Dermis microvascular lymphatic vessel endothelial cell (primary cell): ENCODE data around the gene ARHGAP42. TPM values are rescaled to one million over a fixed set of nuclear protein-coding genes. Genes with fewer than 3 reads are reported as not detected.

ENCODE experiments used
- DNase-seq, 2 donors: peaks; one replicate each; pipeline versions ENCODE4 v3.0.0 to v3.0.0-alpha.2; 2010; ENCODE audit warnings: low read depth in 2 of 2
- total RNA-seq: library from RNA; depleted of rRNA; stranded (reverse); fragments of >200 nt; gene quantifications from 2 replicates; pipeline ENCODE4 v1.2.1, GENCODE V29; 2014

The ARHGAP42 gene
- total RNA-seq, 1 donor from 2014 or later, result 4.9 TPM

- peak; percentile 16 to 43 for DNase-seq
Observed at GRCh38 chr11:100682247-100682969, 4.7 kb upstream of the ARHGAP42 start.

GRCh38 chr11:100683126-100683525 lies 4.0 kb upstream of the ARHGAP42 start:
- DNase-seq, result no peak

DNA sequence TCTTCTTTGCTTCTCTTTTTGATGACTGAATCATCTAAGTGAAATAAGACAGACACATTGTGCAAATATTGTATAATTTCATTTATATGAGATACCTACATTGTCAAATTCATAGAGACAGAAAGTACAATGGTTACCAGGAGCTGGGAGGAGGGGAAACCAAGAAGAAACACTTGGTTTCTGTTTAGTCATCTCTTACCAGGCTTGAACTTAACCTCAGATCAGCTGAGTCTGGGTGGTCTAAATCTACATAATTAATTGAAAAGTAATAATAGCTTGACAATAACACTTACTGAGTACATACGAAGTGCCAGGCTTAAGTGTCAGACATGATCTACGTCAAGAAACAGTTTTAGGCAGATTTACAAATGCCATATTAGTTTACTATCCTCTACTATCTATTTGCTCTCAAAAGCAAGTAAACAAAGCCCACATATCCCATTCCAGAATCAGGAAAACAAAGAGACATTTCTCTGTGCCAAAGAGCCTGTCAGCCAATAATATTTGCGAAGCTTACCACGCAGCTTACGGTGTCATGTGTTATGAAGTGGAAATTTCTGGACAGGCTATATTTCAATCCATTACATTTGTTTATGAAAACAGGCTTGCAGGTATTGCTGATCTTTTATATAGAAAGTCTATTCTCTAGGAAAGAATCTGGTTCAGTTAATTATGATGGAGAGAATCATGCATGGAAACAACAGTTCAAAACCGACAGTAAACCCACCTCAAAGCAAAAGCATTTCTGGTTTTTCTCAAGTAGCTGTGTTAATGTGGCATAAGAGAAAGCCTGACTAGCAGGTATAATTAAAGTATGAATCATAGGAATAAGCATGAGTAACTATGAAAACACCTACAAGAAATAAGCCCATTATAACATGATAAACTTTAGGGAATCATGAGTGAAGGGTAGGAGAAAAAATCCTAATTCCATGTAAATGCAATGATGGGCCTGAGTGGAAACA lies 2.7 kb upstream of the ARHGAP42 start:
- DNase-seq, result peak in 1 of 2 donors; percentile 19

GRCh38 chr11:100686476-100687053 lies 523 bp upstream of the ARHGAP42 start:
- DNase-seq, result no peak

DNA sequence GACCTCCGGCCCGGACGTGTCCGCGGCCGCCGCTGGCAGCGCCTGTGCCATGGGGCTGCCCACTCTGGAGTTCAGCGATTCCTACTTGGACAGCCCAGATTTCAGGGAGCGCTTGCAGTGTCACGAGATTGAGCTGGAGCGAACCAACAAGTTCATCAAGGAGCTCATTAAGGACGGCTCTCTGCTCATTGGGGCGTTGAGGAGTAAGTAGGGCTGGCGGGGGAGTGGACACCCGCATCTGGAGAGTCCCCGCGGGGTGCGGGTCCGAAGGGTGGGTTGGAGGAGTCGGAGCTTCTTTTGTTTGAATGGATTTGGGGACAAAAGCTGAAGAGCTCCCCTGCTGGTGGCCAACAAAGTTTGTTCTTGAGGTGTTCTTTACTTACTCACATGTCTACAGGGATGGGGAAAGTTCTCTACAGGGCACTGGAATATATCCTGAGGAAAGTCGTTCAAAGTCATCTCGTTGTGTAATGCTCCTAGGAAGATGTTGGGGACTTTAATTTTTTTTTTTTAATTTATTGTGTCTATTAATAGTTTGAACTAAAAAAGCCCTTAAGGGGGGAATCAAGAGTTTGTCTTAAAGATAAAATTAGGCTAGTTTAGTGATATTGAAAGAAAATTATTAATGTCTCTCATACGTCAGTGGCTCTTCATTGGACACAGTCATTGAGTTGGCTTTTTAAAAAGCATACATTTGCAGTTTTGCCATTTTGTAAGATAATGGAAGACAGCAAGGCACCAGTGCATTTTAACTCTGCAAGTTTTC lies 725 bp downstream of the ARHGAP42 start:
- DNase-seq, result peak; percentile 52 to 84

DNA sequence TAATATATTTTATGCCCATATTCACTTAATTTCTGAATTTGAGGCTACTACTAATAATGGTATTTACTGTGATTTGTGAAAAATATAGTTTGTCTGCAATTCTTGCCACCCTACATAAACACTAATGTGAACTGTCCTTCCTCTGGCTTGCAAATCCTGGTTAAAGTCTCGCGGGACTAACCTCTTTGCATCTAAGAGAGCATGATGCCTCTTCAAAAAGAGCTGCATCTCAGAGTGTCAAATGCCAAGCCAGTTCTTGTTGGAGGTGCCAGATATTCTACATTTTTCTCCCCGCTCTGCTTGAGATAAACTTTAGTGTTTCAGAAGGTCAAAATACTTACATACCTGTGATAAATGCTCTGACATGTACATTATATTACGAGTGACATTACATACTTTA lies 2.1 kb downstream of the ARHGAP42 start:
- no peak for DNase-seq

- DNase-seq, result no peak
Observed at GRCh38 chr11:100691896-100692653, 5.0 kb downstream of the ARHGAP42 start.

DNA sequence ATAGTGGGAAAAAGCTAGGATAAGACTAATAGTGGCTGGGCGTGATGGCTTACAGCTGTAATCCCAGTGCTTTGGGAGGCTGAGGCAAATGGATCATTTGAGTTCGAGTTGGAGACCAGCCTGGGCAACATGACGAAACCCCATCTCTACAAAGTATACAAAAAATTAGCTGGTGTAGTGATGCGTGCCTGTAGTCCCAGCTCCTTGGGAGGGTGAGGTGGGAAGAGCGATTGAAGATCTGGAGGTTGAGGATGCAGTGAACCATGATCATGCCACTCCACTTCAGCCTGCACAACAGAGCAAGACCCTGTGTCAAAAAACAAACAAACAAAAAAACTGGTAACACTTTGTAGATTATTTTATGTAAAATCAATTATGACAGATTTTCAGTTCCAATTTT lies 8.8 kb downstream of the ARHGAP42 start:
- no peak for DNase-seq

GRCh38 chr11:100703139-100703538 lies 16.1 kb downstream of the ARHGAP42 start:
- no peak for DNase-seq

DNA sequence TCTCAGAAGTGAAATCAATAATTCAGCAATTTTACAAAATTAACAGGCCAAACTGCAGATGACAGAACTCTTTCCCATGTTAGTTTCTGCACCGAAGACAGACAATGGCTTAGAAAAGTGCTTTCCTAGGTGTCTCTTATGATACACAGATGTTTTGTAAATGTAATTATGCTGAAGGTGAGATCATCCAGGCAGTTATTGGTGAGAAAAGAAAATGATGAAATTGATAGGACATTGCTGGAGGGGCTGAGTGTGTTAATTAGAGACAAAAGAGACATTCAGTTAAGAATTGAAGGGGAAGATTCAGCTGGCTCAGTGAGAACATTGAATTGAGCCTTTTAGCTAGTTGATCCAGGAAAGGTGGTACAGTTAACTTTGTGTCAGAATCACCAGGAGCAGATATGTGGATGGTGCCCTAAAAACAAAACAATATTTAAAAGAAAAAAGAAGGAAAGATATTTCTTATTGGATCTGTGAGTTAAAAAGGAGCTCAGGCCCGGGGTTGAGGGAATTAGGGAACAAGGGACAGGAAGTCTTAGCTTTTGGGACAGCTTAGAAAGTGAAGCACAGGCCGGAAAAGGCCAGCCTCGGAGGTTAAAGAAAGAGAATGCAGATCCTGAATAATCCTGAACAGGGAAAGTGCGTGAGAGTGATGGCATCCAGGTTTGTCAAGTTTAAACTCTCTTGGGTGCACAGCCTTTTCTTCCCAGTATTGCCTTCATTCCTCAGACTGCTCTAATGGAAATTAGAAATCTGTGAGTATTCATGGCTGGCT lies 16.9 kb downstream of the ARHGAP42 start:
- no peak for DNase-seq

DNA sequence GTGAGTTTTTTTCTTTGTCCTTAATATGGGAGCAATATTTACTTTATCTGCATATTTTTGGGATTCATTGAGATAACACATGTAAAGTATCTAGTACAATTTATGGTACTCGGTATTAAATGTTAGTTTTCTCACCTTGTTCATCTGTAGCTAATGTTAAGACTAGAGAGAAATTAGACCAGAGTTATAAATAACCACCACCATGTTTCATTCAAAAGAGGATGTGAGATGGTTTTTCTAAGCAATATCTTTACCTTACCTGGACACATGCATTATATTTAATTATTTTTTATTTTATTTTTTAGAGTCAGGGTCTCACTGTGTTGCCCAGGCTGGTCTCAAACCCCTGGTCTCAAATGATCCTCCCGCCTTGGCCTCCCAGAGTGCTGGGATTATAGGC lies 18.4 kb downstream of the ARHGAP42 start:
- no peak for DNase-seq

DNA sequence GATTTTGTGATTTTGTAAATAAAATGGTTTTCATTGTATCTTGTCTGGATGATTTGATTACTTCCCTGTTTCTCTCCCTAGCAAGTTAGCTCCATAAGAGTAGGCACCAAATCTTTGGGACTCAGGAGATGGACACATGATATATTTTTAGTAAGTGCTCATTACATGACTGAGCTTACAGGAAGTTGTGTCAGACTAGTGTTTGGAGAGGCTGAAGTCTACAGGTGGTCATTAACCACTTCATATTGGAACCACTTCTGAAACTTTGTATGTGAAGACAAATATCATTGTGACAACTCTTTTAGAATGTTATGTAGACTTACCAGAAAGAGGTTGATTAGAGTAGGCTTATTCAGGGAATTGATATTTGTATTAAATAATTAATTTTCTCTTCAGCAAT lies 19.1 kb downstream of the ARHGAP42 start:
- DNase-seq, result no peak

GRCh38 chr11:100709233-100709957 lies 22.3 kb downstream of the ARHGAP42 start:
- peak in 1 of 2 donors; percentile 43 for DNase-seq

- no peak for DNase-seq
Observed at GRCh38 chr11:100711984-100712383, 24.9 kb downstream of the ARHGAP42 start.

GRCh38 chr11:100712583-100712982 lies 25.5 kb downstream of the ARHGAP42 start:
- DNase-seq, result no peak

DNA sequence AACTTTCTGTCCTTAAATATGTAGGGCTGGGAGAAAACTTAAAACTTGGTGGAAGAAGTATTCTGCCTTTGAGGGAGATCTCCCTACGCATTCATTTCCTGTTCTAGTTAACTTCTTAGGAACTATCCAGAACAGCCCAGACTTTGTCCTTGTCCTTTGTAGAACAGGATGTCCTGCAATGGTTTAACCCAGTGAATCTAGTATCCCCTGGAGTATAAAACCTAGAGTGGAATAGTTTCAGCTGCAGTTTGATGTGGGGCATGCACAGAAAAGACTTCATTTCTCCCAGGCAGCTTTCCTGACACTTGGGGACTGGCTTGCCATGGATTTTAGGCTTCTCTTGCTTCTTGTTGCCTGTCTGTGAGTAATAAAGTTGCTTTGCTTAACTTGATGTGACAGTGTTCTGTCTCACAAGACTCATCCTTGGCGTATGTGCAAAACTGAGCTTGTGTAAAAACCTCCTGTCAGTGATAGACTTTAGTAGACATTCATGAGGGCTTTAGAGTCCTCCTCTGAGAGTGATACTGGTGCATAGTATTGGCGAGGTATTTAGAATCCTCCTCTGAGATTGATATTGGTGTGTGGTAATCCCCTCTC lies 28.2 kb downstream of the ARHGAP42 start:
- no peak for DNase-seq

GRCh38 chr11:100716838-100717237 lies 29.8 kb downstream of the ARHGAP42 start:
- no peak for DNase-seq

- DNase-seq, result peak; percentile 14 to 76
Observed at GRCh38 chr11:100719362-100719761, 32.3 kb downstream of the ARHGAP42 start.

DNA sequence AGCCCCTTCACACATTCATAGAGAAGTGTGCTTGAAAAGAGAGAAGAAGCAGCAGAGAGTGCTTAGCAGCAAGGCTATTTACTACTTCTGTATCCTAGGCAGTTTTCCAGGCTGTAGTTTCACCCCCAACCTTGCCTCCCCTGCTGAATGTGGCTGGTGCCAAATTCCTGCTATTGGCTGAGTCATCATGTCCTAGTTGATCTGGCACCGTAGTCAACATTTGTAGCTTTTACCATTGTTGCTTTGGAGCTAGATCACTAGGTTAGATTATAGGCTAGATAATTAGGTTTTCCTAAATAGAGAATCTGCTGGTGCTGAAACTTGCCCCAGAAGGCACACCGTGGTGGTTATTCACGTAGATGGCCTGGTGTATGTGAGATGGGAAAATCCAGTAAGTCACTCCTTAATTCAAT lies 32.7 kb downstream of the ARHGAP42 start:
- peak; percentile 87 to 96 for DNase-seq
